CD4-positive, alpha-beta T cell (primary cell): Measurements from ENCODE around the gene SEMA4D. TPM values are rescaled to one million over a fixed set of nuclear protein-coding genes. Genes with fewer than 3 reads are reported as not detected.

Experiments
- ATAC-seq: fragments of 200-7000 bp; cut with Tn5 transposase; one replicate; pipeline ENCODE4 v1.10.0; 2022; ENCODE audit warnings: mild to moderate bottlenecking; ENCODE audit not compliant: poor library complexity
- CTCF ChIA-PET: fragments of 350-600 bp; sonication (Branson Sonifier 250); formaldehyde crosslinking; loops from one replicate; lab custom pipeline; 2021; ENCODE audit warnings: antibody characterized with exemption, inconsistent platforms; lab: Charles Lee
- POLR2A ChIA-PET: fragments of 350-600 bp; sonication (Branson Sonifier 250); formaldehyde crosslinking; loops from one replicate; lab custom pipeline; 2021; ENCODE audit warnings: antibody characterized with exemption, inconsistent platforms; lab: Charles Lee
- DNase-seq, 14 experiments: peaks; one replicate each; pipeline ENCODE4 v3.0.0-alpha.2; 2013 to 2020; ENCODE audit warnings: mixed read lengths in 2 of 14
- H3K27ac ChIP-seq, 2 donors: one replicate each; pipeline versions ENCODE4 v1.5.1 to v1.7.0; 2013; ENCODE audit warnings: low read length in 2 of 2, low read depth in 1 of 2, mild to moderate bottlenecking in 1 of 2
- H3K27me3 ChIP-seq, 2 experiments: 1 replicate in 1 of 2; 2 replicates in 1 of 2; pipeline versions ENCODE4 v1.6.1 to v1.7.0; 2013; ENCODE audit warnings: low read length in 2 of 2, control low read depth in 1 of 2, mild to moderate bottlenecking in 1 of 2, moderate library complexity in 1 of 2; ENCODE audit not compliant: insufficient read depth in 2 of 2, control insufficient read depth in 1 of 2
- H3K36me3 ChIP-seq: one replicate; pipeline ENCODE4 v1.6.1; 2013; ENCODE audit warnings: low read length, control low read depth; ENCODE audit not compliant: insufficient read depth
- H3K4me1 ChIP-seq: one replicate; pipeline ENCODE4 v1.6.1; 2013; ENCODE audit warnings: low read length, control low read depth; ENCODE audit not compliant: insufficient read depth
- H3K4me3 ChIP-seq: one replicate; pipeline ENCODE4 v1.5.1; 2013; ENCODE audit warnings: mild to moderate bottlenecking, low read length, moderate library complexity
- H3K9me3 ChIP-seq, 2 experiments: 1 replicate in 1 of 2; 2 replicates in 1 of 2; pipeline versions ENCODE4 v1.6.1 to v1.7.0; 2013; ENCODE audit warnings: low read length in 2 of 2, mild to moderate bottlenecking in 2 of 2, control low read depth in 1 of 2, moderate library complexity in 1 of 2; ENCODE audit not compliant: control insufficient read depth in 1 of 2, insufficient read depth in 1 of 2
- H3K27ac Mint-ChIP-seq: one replicate; pipeline ENCODE4 v1.8.0; 2020; ENCODE audit warnings: mixed read lengths
- H3K27me3 Mint-ChIP-seq: one replicate; pipeline ENCODE4 v1.8.0; 2021; ENCODE audit warnings: mixed read lengths
- H3K36me3 Mint-ChIP-seq: one replicate; pipeline ENCODE4 v1.8.0; 2021; ENCODE audit warnings: low read depth, mixed read lengths
- H3K4me1 Mint-ChIP-seq: one replicate; pipeline ENCODE4 v1.8.0; 2021; ENCODE audit warnings: low read depth, mixed read lengths
- H3K4me3 Mint-ChIP-seq: one replicate; pipeline ENCODE4 v1.8.0; 2020; ENCODE audit warnings: mild to moderate bottlenecking, mixed read lengths
- H3K9me3 Mint-ChIP-seq: one replicate; pipeline ENCODE4 v1.8.0; 2020; ENCODE audit warnings: mixed read lengths
- CTCF ChIP-seq: fragments of 200-600 bp; IDR thresholded peaks from one replicate; pipeline ENCODE4 v1.8.0; 2022; ENCODE audit warnings: antibody characterized with exemption, mild to moderate bottlenecking
- intact Hi-C, 2 experiments: fragments of 100-400 bp; cut with DNase I in 1 of 2; cut with micrococcal nuclease in 1 of 2; formaldehyde crosslinking; loops; one replicate each; pipeline versions ENCODE4 v1.15.1 to v1.9.0; 2023 to 2025; cut with DNase I, micrococcal nuclease
- total RNA-seq, 174 experiments: library from RNA in 2 of 174; stranded (reverse) in 2 of 174; gene quantifications; one replicate each; pipeline ENCODE4 v1.2.3 and lab custom pipeline; 2021 to 2026

The SEMA4D gene
- total RNA-seq, 2 experiments from 2014 or later = 399 to 430 TPM

DNA sequence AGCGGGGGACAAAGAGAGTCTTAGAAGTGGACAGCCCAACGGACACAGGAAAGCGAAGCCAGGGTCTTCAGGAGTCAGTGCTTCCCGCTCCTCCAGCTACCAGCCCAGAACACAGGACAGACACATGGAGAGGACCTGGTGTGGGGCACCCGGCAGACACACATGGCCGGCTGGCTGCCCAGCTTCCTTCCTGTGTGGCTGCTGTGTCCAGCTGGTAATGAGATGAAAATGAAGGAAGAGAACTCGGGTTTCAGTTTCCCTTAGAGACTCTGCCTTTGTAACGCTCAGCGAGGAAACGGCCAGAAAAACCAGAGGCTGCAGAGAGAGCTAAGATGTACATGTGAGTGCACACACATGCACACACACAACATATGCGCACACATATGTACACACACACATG lies 92.1 kb downstream of the SEMA4D start:
- H3K4me3 Mint-ChIP-seq = peak overlapping the region; percentile 31
- intact Hi-C loops = loop anchor here in 1 of 2 experiments (5.0 kb wide), 1 partner anchor 141 kb away; no protein-coding TSS in a partner anchor

DNA sequence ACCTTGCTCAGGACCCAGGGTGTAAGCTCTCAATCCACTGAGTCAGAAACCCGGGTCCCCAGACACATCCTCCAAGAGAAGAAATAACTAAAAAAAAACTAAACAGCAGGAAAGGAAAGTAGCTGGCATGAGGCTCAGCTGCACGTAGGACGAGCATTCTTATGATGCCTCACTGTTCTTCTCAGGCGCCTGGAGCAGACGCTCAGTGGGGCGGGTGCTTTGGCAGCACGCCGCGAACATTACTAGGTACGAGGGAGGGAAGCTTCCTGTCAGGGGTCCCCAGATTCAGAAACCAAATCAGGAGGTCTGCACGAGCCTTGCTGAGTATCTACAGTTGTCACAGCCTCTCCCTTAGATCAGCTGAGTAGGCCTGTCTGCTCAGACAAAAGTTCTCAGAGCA lies 93.8 kb downstream of the SEMA4D start:
- Mint-ChIP-seq H3K9me3 (no peaks in the 10 kb centered on the region), H3K36me3 (peaks cover 99% of the 10 kb centered on the region), H3K4me1 (peaks cover 52% of the 10 kb centered on the region), H3K27me3 (no peaks in the 10 kb centered on the region), H3K27ac (peak overlapping the region; percentile 73), H3K4me3 (no peak overlapping the region)
- Histone ChIP-seq H3K9me3 (peaks cover 0 to 3% of the 10 kb centered on the region in 2 experiments), H3K4me1 (peaks cover 44% of the 10 kb centered on the region), H3K4me3 (no peak overlapping the region), H3K27ac (no peak overlapping the region), H3K36me3 (peaks cover 86% of the 10 kb centered on the region), H3K27me3 (no peaks in the 10 kb centered on the region)
- intact Hi-C loops = loop anchor here in 1 of 2 experiments (5.0 kb wide), 1 partner anchor 82 kb away; no protein-coding TSS in a partner anchor
- no peak for TF ChIP-seq CTCF
- no peak for DNase-seq
- POLR2A ChIA-PET = interaction anchor here (1.0 kb wide), 1 partner anchor 20 kb away, joined by 3 read pairs; no protein-coding TSS in a partner anchor
- CTCF ChIA-PET = interaction anchor here (1.9 kb wide), 1 partner anchor 25 kb away, joined by 4 read pairs; no protein-coding TSS in a partner anchor
- ATAC-seq = no peak

More for the DNA sequence above, 92.1 kb downstream of the SEMA4D start:
- no peak for ATAC-seq
- Histone ChIP-seq H3K27me3 (no peaks in the 10 kb centered on the region), H3K9me3 (peaks cover 0 to 4% of the 10 kb centered on the region in 2 experiments), H3K4me3 (no peak overlapping the region), H3K36me3 (peaks cover 81% of the 10 kb centered on the region), H3K4me1 (peaks cover 58% of the 10 kb centered on the region), H3K27ac (peak overlapping the region in 1 of 2 donors; percentile 30)
- no peaks in the 10 kb centered on the region for H3K9me3 Mint-ChIP-seq
- peak in 1 of 14 experiments; percentile 23 for DNase-seq
- ChIA-PET CTCF (no interaction called here), POLR2A (interaction anchor here (1.1 kb wide), 1 partner anchor 66 kb away, joined by 3 read pairs; no protein-coding TSS in a partner anchor)
- peak overlapping the region; percentile 87 for H3K27ac Mint-ChIP-seq
- H3K4me1 Mint-ChIP-seq = peaks cover 60% of the 10 kb centered on the region
- no peak for TF ChIP-seq CTCF
- peaks cover 99% of the 10 kb centered on the region for H3K36me3 Mint-ChIP-seq
- no peaks in the 10 kb centered on the region for H3K27me3 Mint-ChIP-seq

- Histone ChIP-seq H3K9me3 (peaks cover 0 to 3% of the 10 kb centered on the region in 2 experiments), H3K4me1 (peaks cover 32% of the 10 kb centered on the region), H3K27ac (no peak overlapping the region), H3K4me3 (no peak overlapping the region), H3K36me3 (peaks cover 96% of the 10 kb centered on the region), H3K27me3 (no peaks in the 10 kb centered on the region)
- DNase-seq (no peak), ATAC-seq (no peak)
- POLR2A ChIA-PET = no interaction called here
- Mint-ChIP-seq H3K4me3 (no peak overlapping the region), H3K4me1 (peaks cover 40% of the 10 kb centered on the region), H3K27ac (no peak overlapping the region), H3K9me3 (no peaks in the 10 kb centered on the region), H3K36me3 (peaks cover 100% of the 10 kb centered on the region), H3K27me3 (no peaks in the 10 kb centered on the region)
- CTCF ChIA-PET = interaction anchor here (1.9 kb wide), 1 partner anchor 26 kb away, joined by 4 read pairs; no protein-coding TSS in a partner anchor
- TF ChIP-seq CTCF = no peak
- intact Hi-C loops = loop anchor here in 1 of 2 experiments (5.0 kb wide), 1 partner anchor 81 kb away; no protein-coding TSS in a partner anchor
Observed at GRCh38 chr9:89402695-89403427, 95.1 kb downstream of the SEMA4D start.
